Sigmoid colon (tissue), 4 donors: ENCODE measurements around the gene RAB4A.

ENCODE experiments used
- POLR2AphosphoS5 ChIP-seq, 4 donors: sonication (generic); formaldehyde crosslinking; IDR thresholded peaks; one replicate each; pipeline ENCODE4 v1.6.1; 2017; ENCODE audit warnings: antibody characterized with exemption in 4 of 4
- TF ChIP-seq, protein P1 (sequence below), 4 experiments: fragments of 450-650 bp in 3 of 4; fragments of 200-600 bp in 1 of 4; IDR thresholded peaks; one replicate each; pipeline ENCODE4 v1.5.1; 2016 to 2019; ENCODE audit warnings: antibody characterized with exemption in 4 of 4, mild to moderate bottlenecking in 3 of 4, moderate library complexity in 2 of 4

DNA sequence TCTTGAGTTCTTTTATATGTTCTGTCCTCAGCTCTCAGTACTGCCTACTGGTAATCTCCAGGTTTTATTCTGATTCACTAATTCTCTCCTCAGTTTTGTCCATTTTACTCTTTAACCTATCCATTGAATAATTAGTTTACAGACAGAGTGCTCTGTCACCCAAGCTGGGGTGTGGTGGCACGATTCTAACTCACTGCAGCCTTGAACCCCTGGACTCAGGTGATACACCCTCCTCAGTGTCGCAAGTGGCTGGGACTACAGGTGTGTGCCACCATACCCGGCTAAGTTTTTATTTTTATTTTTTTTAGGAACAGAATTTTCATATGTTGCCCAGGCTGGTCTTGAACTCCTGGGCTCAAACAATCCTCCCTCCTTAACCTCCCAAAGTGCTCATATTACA lies 14.0 kb downstream of the RAB4A start:
- no peak for TF ChIP-seq POLR2AphosphoS5 (IDR thresholded peaks at IDR 0.05)
- TF ChIP-seq, protein P1, sequence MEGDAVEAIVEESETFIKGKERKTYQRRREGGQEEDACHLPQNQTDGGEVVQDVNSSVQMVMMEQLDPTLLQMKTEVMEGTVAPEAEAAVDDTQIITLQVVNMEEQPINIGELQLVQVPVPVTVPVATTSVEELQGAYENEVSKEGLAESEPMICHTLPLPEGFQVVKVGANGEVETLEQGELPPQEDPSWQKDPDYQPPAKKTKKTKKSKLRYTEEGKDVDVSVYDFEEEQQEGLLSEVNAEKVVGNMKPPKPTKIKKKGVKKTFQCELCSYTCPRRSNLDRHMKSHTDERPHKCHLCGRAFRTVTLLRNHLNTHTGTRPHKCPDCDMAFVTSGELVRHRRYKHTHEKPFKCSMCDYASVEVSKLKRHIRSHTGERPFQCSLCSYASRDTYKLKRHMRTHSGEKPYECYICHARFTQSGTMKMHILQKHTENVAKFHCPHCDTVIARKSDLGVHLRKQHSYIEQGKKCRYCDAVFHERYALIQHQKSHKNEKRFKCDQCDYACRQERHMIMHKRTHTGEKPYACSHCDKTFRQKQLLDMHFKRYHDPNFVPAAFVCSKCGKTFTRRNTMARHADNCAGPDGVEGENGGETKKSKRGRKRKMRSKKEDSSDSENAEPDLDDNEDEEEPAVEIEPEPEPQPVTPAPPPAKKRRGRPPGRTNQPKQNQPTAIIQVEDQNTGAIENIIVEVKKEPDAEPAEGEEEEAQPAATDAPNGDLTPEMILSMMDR (IDR thresholded peaks at IDR 0.05) = no peak
